Lung microvascular endothelial cell (primary cell): ENCODE measurements around the gene MEGF6. TPM values are rescaled to one million over a fixed set of nuclear protein-coding genes. Genes with fewer than 3 reads are reported as not detected.
A peak's percentile ranks its signal among the peaks of the same experiment; 100 is the strongest.

Experiments
- DNase-seq, 2 donors: peaks; one replicate each; pipeline versions ENCODE4 v3.0.0 to v3.0.0-alpha.2; 2010; ENCODE audit warnings: low read depth in 2 of 2
- total RNA-seq: library from RNA; depleted of rRNA; stranded (reverse); fragments of >200 nt; gene quantifications from 2 replicates; pipeline ENCODE4 v1.2.1, GENCODE V29; 2014

The MEGF6 gene
- total RNA-seq, 1 donor from 2014 or later, result 212 TPM

GRCh38 chr1:3555131-3555920, 56.0 kb downstream of the MEGF6 start:
- DNase-seq, result no peak

GRCh38 chr1:3553940-3554223, 57.4 kb downstream of the MEGF6 start:
- no peak for DNase-seq

- DNase-seq, result no peak
These were observed 58.0 kb downstream of the MEGF6 start for GRCh38 chr1:3553166-3553939.

- DNase-seq, result no peak
These were observed 58.6 kb downstream of the MEGF6 start for GRCh38 chr1:3552751-3553150.

- no peak for DNase-seq
These were observed 59.1 kb downstream of the MEGF6 start for GRCh38 chr1:3552176-3552575.

GRCh38 chr1:3551711-3552110, 59.6 kb downstream of the MEGF6 start:
- DNase-seq, result no peak

GRCh38 chr1:3551290-3551678, 60.0 kb downstream of the MEGF6 start:
- no peak for DNase-seq

- DNase-seq, result no peak
These were observed 60.6 kb downstream of the MEGF6 start for GRCh38 chr1:3550511-3551289.

GRCh38 chr1:3548895-3549294, 62.4 kb downstream of the MEGF6 start:
- no peak for DNase-seq

GRCh38 chr1:3548156-3548893, 63.0 kb downstream of the MEGF6 start:
- DNase-seq, result no peak

GRCh38 chr1:3547055-3548005, 64.0 kb downstream of the MEGF6 start:
- DNase-seq, result peak in 1 of 2 donors; percentile 35

- no peak for DNase-seq
These were observed 65.3 kb downstream of the MEGF6 start for GRCh38 chr1:3546048-3546384.

GRCh38 chr1:3545363-3546047, 65.8 kb downstream of the MEGF6 start:
- no peak for DNase-seq

GRCh38 chr1:3544040-3544977, 67.0 kb downstream of the MEGF6 start:
- no peak for DNase-seq

GRCh38 chr1:3543076-3544039, 68.0 kb downstream of the MEGF6 start:
- peak in 1 of 2 donors; percentile 70 for DNase-seq

- no peak for DNase-seq
These were observed 68.6 kb downstream of the MEGF6 start for GRCh38 chr1:3542676-3543075.

- DNase-seq, result no peak
These were observed 69.4 kb downstream of the MEGF6 start for GRCh38 chr1:3541936-3542335.

GRCh38 chr1:3541465-3541864, 69.8 kb downstream of the MEGF6 start:
- no peak for DNase-seq
